ENCODE measurements around the gene MAML1.

The MAML1 gene

GRCh38 chr5:179803651-179804554, 71.3 kb downstream of the MAML1 start:
- DNase-seq (ENCODE audit: low read depth in 2 of 2): peak; percentile 24 to 40
- no peak for TF ChIP-seq CTCF (IDR thresholded peaks at IDR 0.05; ENCODE audit: low read depth, low read length)
- peak overlapping the region in 1 of 2 donors; percentile 2 for H3K4me3 ChIP-seq (replicated peaks in 1 of 2; ENCODE audit: low read depth in 2 of 2, low read length in 2 of 2)

GRCh38 chr5:179804555-179804947, 71.9 kb downstream of the MAML1 start:
- no peak for TF ChIP-seq CTCF (IDR thresholded peaks at IDR 0.05; ENCODE audit: low read depth, low read length)

GRCh38 chr5:179805070-179805528, 72.5 kb downstream of the MAML1 start:
- peak overlapping the region; percentile 70 to 84 for H3K4me3 ChIP-seq (replicated peaks in 1 of 2; ENCODE audit: low read depth in 2 of 2, low read length in 2 of 2)
- DNase-seq (ENCODE audit: low read depth in 2 of 2): no peak
- TF ChIP-seq CTCF (IDR thresholded peaks at IDR 0.05; ENCODE audit: low read depth, low read length): no peak

More at GRCh38 chr5:179804555-179804947, 71.9 kb downstream of the MAML1 start:
- DNase-seq (ENCODE audit: low read depth in 2 of 2): no peak
- H3K4me3 ChIP-seq (replicated peaks in 1 of 2; ENCODE audit: low read depth in 2 of 2, low read length in 2 of 2): peak overlapping the region; percentile 70 to 84

- DNase-seq (ENCODE audit: low read depth in 2 of 2): peak; percentile 51 to 55
- no peak for TF ChIP-seq CTCF (IDR thresholded peaks at IDR 0.05; ENCODE audit: low read depth, low read length)
- peak overlapping the region; percentile 70 to 84 for H3K4me3 ChIP-seq (replicated peaks in 1 of 2; ENCODE audit: low read depth in 2 of 2, low read length in 2 of 2)
These were observed 73.1 kb downstream of the MAML1 start for GRCh38 chr5:179805529-179806249.

GRCh38 chr5:179806250-179807048, 73.8 kb downstream of the MAML1 start, which contains the start of gene MGAT4B:
TSS of gene MGAT4B (minus strand) at chr5:179806866. CDS start at chr5:179806583, 283 bp downstream.
- DNase-seq (ENCODE audit: low read depth in 2 of 2): peak; percentile 69 to 82
- no peak for TF ChIP-seq CTCF (IDR thresholded peaks at IDR 0.05; ENCODE audit: low read depth, low read length)
- H3K4me3 ChIP-seq (replicated peaks in 1 of 2; ENCODE audit: low read depth in 2 of 2, low read length in 2 of 2): peak within 1 kb of the TSS; percentile 70 to 84

- no peak overlapping the region for H3K4me3 ChIP-seq (replicated peaks in 1 of 2; ENCODE audit: low read depth in 2 of 2, low read length in 2 of 2)
- TF ChIP-seq CTCF (IDR thresholded peaks at IDR 0.05; ENCODE audit: low read depth, low read length): no peak
- no peak for DNase-seq (ENCODE audit: low read depth in 2 of 2)
These were observed 79.7 kb downstream of the MAML1 start for GRCh38 chr5:179812135-179812825.

All from cardiac fibroblast (primary cell).